GM21723 (cell line): Measurements from ENCODE around the gene GLYR1.
"Not testable (repeated sequence)": the region's sequence is repeated elsewhere in the genome, so short reads cannot be mapped to it uniquely, and the experiment has no call there.

Experiments used
- ATAC-seq: cut with Tn5 transposase; IDR thresholded peaks from one replicate; pipeline ENCODE4 v1.9.1; 2021; ENCODE audit warnings: mild to moderate bottlenecking, moderate library complexity; ENCODE audit not compliant: unreplicated experiment

The GLYR1 gene

DNA sequence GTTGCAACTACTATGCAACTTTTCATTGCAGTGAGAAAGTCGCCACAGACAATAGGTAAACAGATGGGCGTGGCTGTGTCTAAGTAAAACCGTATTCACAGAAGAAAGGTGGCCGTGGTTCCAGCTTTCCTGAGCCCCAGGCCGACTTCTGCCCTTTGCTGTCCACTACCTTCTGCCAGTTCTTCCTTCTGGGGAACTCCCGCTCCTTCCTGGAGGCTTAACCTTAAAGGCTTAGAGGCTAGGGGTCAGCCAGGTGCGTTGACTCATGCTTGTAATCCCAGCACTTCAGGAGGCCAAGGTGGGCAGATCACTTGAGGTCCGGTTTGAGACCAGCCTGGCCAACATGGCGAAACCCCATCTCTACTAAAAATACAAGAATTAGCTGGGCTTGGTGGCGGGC lies 56.8 kb downstream of the GLYR1 start:
- ATAC-seq = no peak

DNA sequence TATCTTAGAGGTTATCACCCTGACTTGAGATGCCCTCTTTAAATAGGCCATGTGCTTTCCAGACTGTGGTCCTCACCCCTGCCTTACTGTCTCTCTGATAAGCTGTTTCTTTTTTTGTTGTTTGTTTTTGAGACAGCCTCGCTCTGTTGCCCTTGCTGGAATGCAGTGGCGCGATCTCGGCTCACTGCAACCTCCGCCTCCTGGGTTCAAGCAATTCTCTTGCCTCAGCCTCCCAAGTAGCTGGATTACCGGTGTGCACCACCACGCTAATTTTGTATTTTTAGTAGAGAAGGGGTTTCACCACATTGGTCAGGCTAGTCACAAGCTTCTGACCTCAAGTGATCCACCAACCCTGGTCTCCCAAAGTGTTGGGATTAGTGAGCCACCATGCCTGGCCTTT lies 58.2 kb downstream of the GLYR1 start:
- ATAC-seq = no peak

DNA sequence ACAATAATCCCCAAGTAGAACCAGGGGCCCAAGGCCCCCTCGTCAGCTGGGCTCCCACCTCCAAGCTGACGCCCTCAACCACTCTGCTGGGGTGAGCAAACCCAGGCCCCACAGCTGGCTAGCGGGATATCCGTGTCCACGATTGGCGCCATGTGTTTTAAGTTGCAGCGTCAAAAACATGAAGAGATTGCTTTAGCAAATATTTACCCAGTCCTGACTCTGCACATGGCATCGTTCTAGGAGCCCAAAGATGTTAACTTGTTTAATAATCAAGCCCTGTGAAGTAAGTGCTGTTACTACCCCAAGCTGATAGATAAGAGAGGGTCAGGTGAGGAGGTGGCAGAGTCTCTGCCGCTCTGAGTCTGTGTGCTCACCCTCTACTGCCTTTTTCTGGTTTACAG lies 58.6 kb downstream of the GLYR1 start:
- ATAC-seq = no peak

GRCh38 chr16:4787627-4788482 lies 59.2 kb downstream of the GLYR1 start, which contains the start of gene SEPTIN12:
TSS of gene SEPTIN12 (minus strand) at chr16:4788345. CDS start at chr16:4787645, 700 bp downstream.
- no peak for ATAC-seq

- no peak for ATAC-seq
Observed at GRCh38 chr16:4787068-4787467, 60.0 kb downstream of the GLYR1 start.

DNA sequence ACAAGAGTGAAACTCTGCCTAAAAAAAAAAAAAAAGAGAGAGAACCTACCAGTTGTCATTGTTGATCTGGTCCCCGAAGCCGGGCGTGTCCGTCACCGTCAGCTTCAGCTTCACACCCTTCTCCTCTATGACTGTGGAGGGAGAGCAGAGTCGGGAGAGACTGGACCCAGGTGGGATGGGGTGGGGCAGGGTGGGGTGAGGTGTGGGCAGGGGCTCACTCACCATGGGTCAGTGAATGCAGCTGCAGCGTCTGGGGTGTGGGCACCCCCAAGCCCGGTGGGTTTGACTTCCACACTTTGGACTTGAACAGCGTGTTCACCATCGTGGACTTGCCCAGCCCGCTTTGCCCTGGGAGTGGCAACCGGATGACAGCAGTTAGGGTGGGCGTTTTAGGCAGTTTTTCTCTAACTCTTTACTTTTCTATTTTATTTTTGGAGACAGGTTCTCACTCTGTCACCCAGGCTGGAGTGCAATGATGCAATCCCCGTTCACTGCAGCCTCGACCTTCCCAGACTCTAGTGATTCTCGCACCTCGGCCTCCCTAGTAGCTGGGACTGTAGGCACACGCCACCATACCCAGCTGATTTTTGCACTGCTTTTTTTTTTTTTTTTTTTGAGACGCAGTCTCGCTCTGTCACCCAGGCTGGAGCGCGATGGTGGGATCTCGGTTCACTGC lies 61.2 kb downstream of the GLYR1 start:
- ATAC-seq = no peak

DNA sequence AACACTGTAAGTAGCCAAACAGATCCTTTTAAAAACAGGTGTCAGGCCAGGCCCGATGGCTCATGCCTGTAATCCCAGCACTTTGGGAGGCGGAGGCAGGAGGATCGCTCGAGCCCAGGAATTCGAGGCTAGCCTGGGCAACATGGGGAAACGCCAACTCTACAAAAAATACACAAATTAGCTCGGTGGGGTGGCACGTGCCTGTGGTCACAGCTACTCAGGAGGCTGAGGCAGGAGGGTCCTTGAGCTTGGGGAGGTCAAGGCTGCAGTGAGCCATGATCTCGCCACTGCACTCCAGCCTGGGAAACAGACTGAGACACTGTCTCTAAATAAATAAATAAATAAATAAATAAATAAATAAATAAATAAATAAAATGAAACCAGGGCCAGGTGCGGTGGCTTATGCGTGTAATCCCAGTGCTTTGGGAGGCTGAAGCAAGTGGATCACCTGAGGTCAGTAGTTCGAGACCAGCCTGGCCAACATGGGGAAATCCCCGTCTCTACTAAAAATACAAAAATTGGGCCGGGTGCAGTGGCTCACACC lies 62.6 kb downstream of the GLYR1 start:
- ATAC-seq = not testable (repeated sequence)

DNA sequence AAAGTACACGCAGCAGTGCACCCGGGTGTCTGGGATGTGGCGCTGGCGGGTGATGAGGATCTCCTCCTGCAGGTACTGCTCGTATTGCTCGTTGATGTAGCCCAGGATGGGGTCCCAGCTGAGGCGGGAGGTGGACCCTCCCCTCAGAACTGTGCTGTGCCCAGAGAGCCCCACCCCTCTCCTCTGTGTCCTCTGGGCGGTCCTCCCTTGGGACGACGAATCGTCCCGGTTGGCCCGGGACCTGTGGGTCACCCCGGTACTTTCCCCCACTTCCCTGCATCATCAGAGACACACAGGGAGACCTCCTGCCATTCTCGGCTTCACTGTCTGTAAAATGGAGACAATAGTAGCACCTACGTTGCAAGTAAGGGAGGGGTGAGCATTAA lies 63.1 kb downstream of the GLYR1 start:
- ATAC-seq = no peak

DNA sequence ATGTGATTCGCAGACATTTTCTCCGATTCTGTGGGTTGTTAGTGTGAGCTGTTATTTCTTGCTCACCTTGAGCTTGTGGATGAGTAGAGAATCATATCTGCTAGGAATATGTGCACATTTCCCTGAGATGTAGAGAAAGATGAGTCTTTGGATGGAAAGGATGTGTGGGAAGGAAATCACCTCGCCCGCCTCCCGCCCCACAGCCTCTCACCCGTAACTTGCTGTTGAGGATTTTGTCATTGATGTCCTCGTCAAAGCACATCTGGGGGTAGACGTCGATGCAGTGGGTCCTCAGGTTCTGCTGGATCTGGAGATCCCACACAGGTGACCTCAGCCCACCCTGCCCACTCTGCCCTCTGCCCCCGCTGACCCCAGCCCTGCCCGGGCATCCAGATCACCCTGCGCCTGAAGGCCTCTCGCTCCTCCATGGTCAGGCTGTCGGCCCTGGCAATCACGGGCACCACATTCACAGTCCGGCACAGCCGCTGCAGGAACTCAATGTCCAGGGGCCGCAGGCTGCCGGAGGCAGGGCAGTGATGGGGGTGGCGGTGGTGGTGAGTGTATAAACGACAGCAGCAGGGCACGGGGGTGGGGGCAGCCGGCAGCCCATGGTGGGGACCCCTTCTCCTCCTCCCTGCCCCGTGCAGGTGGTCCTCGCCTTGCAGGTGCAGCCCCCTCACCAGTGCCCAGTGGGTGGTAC lies 63.7 kb downstream of the GLYR1 start:
- no peak for ATAC-seq

GRCh38 chr16:4780235-4780634 lies 66.9 kb downstream of the GLYR1 start:
- ATAC-seq = no peak

GRCh38 chr16:4778050-4778392 lies 69.1 kb downstream of the GLYR1 start:
- ATAC-seq = no peak

- ATAC-seq = no peak
Observed at GRCh38 chr16:4777339-4778049, 69.6 kb downstream of the GLYR1 start.

GRCh38 chr16:4776141-4776705 lies 70.9 kb downstream of the GLYR1 start:
- ATAC-seq = no peak

DNA sequence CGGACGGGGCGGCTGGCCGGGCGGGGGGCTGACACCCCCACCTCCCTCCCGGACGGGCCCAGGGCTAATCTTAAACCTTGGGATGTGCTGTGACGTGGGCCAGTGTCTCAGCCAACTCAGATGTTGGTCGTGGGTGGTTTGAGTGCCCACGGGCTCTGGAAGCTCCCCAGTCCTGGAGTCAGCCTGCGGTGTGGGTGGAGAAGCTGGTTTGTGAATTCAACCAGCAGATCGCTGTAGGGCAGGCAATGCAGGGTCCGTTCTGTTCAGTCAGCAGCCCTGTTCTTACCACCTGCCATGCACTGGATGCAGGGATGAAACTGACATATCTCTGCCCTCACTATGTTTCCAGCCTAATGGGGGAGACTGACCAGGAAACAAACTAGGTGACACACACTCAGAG lies 72.1 kb downstream of the GLYR1 start:
- ATAC-seq = no peak

DNA sequence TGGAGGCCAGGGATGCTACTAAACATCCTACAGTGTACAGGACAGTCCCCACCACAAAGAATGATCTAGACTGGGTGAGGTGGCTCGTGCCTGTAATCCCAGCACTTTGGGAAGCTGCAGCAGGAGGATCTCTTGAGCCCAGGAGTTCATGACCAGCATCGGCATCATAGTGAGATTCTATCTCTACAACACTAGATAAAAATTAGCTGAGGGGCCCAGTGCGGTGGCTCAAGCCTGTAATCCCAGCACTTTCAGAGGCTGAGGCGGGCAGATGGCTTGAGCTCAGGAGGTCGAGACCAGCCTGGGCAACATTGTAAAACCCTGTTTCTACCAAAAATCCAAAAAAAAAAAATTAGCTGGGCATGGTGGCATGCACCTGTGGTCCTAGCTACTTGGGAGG lies 74.7 kb downstream of the GLYR1 start:
- ATAC-seq = no peak

GRCh38 chr16:4771646-4772045 lies 75.4 kb downstream of the GLYR1 start:
- ATAC-seq = no peak

GRCh38 chr16:4769306-4769638 lies 77.8 kb downstream of the GLYR1 start:
- ATAC-seq = no peak

DNA sequence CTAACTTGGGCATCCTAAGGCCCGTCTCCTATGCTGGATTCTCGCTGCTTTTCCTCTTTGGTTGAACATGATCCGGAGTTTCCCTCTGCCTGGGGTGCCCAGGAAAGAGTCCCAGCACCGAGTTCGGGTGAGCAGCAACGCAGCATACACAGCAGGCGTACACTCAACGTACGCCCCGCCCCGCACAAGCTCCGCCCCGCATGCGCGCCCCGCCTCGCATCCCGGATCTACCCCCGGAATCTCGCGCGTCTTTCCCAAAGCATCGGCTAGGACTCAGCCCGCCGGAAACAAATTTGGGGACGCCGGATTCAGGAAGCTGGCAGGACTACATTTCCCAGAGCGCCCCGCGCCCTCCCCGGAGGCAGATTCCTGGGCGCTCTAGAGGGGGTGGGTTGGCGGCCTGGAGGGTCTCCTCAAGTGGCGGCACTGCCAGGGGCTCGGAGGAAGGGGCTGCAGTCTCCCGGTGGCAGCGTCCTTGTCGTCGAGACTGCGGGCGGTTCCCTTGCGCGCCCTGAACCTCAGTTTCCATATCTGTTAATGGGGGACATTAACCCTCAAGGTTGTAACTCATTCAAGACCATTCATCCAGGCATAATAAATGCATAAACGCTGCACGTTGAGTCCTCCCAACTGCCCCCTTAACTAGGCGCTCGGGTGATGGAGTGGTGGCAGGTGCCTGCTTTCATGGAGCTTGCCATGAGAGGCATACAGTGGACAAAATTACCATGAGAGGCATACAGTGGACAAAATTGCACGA lies 78.4 kb downstream of the GLYR1 start:
- peak; percentile 64 for ATAC-seq

GRCh38 chr16:4767872-4768548 lies 79.1 kb downstream of the GLYR1 start:
- peak; percentile 3 for ATAC-seq
